AG10803 (cell line): ENCODE measurements around the gene ALK.
A peak's percentile ranks its signal among the peaks of the same experiment; 100 is the strongest.

Experiments
- DNase-seq: peaks from one replicate; pipeline ENCODE4 v3.0.0; 2010; ENCODE audit warnings: low read depth
- H3K4me3 ChIP-seq: 2 replicates; pipeline ENCODE4 v1.5.1; 2011; ENCODE audit warnings: mild to moderate bottlenecking, low read length, control low read depth
- TF ChIP-seq, protein P1 (sequence below): conservative IDR thresholded peaks from 2 replicates; pipeline ENCODE4 v1.5.1; 2011; ENCODE audit warnings: mild to moderate bottlenecking, low read length, control low read depth, inconsistent platforms

ALK gene

DNA sequence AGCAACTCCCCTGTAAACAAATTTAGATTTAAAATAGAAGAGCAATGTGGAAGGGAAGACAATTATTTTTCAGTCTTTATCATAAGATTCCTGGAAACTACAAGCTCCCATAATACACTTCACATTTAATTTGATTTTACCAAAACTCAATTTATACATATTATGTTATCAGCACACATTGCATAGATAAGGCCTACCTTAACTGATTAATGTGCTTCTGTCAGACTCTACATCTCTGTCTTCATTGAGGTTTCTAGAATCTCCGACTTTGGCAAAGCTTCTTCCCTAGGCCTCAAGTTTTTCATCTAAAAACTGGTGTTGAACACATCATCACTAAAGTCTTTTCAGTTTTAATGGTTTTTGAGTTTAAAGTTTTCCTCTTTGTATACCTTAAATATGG, 440.1 kb downstream of the ALK start:
- no peak overlapping the region for H3K4me3 ChIP-seq
- no peak for DNase-seq
- TF ChIP-seq, protein P1, sequence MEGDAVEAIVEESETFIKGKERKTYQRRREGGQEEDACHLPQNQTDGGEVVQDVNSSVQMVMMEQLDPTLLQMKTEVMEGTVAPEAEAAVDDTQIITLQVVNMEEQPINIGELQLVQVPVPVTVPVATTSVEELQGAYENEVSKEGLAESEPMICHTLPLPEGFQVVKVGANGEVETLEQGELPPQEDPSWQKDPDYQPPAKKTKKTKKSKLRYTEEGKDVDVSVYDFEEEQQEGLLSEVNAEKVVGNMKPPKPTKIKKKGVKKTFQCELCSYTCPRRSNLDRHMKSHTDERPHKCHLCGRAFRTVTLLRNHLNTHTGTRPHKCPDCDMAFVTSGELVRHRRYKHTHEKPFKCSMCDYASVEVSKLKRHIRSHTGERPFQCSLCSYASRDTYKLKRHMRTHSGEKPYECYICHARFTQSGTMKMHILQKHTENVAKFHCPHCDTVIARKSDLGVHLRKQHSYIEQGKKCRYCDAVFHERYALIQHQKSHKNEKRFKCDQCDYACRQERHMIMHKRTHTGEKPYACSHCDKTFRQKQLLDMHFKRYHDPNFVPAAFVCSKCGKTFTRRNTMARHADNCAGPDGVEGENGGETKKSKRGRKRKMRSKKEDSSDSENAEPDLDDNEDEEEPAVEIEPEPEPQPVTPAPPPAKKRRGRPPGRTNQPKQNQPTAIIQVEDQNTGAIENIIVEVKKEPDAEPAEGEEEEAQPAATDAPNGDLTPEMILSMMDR = no peak

DNA sequence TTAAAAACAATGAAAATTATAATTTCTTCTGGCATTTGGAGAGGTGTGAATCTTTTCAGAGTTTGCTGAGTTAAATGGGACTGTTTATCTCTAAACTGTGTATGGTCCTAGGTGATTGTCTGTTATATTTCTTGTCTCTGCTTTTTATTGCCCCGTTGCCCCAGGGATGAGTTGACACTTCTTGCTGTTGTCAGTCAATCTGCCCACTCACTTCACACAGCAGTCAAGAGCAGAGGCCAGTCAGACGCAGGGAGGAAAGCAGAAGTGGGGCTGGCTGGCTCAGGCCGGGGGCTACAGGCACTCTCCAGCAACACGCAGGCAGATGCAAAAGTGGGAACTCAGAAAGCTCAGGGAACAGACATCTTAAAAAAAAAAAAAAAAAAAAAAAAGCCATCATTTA, 441.0 kb downstream of the ALK start:
- no peak overlapping the region for H3K4me3 ChIP-seq
- no peak for DNase-seq
- TF ChIP-seq, protein P1 = no peak

DNA sequence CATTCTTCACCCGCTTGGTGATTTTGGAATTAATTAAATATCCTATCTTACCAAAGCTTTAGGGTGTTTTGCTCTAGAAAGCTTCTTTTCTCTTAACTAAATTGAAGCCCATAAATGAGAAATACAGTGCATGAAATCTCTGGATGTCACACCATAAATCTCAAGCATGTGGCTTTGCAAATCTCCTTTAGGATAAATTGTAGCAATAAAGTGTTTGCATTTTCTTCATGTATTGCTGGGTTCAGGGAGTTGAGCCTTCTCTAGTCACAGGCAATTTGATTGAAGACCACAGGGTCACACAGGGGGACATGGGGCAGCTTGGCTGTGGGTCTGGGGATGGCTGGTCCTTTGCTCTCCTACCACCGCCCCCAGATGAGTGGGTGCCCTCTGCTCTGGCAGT, 442.0 kb downstream of the ALK start:
- no peak for DNase-seq
- no peak overlapping the region for H3K4me3 ChIP-seq
- TF ChIP-seq, protein P1 = no peak

DNA sequence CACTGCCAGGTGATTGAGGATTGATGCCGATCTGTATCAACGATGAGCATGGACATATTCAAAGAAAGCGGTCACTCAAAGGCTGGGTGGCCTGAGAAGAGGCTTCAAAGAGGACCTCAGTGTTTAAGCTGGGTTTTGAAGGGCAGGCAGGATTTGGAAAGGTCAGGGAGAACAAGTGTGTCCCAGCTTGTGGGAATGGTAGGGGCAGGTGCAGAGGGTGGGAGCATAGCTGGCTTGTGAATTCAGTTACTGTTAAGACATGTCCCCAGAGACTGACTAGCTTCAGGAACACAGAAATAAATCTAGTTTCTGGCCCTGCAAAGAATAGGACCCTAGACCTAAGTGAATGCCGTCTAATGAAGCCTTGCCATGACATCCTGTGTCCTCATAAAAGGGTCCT, 442.7 kb downstream of the ALK start:
- H3K4me3 ChIP-seq = no peak overlapping the region
- no peak for DNase-seq
- TF ChIP-seq, protein P1 = no peak

DNA sequence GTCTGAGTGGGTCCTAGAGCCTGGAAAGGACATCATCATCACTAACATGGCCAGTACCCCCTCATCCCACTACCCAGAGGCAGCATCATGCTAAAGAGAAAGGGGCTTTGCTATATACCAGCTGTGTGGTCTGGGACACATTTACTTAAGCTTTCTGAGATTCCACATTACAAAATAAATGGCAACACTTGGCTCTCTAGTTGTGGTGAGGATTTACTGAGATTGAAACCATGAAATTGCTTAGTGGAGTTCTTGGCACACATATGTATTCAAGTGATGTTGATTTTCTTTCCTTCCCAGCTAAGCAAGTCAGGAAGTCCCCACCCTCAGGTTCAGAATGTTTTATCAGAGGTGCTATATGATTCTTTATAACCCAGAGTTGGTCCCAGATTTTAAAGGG, 444.2 kb downstream of the ALK start:
- DNase-seq = peak; percentile 24
- H3K4me3 ChIP-seq = no peak overlapping the region
- TF ChIP-seq, protein P1 = no peak

DNA sequence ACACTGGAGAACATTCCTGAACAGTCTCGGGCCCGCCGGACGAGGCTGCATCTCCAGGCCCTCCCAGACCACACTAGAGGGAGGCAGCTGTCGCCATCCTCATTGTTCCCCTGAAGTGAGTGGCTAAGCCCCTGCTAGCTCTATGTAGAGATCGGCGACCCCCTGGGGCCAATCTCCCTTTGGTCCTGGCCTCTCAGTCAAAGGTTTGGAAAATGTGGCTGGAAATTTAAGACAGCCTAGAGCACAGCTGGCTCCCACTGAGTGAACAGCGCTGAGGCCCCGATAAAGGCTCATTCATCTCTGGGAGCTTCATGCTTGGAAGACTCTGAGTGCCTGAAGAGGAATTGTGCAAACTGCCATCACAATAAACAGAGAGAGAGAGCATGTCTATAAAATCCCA, 445.9 kb downstream of the ALK start:
- no peak for DNase-seq

DNA sequence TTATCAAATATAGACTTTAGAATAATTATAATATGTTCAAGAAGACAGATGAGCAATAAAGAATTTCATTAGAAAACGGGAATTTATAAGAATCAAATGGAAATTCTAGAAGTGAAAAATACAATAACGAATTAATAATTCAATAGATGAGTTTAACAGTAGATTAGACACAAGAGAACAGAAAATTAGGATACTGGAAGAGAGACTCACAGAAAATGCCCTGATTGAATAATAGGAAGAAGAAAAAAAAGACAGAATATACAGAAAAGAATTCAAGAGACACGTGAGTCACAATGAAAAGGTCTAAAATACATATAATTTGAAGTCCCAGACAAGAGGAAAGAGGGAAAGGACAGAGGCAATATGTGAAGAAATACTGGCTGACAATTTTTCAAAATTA, 451.4 kb downstream of the ALK start:
- TF ChIP-seq, protein P1 = no peak
- DNase-seq = no peak
- no peak overlapping the region for H3K4me3 ChIP-seq

More for the DNA sequence above, 445.9 kb downstream of the ALK start:
- no peak overlapping the region for H3K4me3 ChIP-seq
- TF ChIP-seq, protein P1 = no peak
